Ovary (tissue), 9 donors: Measurements from ENCODE around the gene BMERB1. TPM values are rescaled to one million over a fixed set of nuclear protein-coding genes. Genes with fewer than 3 reads are reported as not detected.

Source experiments
- DNase-seq, 5 donors: peaks; one replicate each; pipeline ENCODE4 v3.0.0-alpha.2; 2019 to 2020
- H3K27ac ChIP-seq, 2 donors: fragments of 200-600 bp; one replicate each; pipeline versions ENCODE4 v1.5.1 to v1.8.0; 2019 to 2022
- H3K27me3 ChIP-seq: fragments of 200-600 bp; one replicate; pipeline ENCODE4 v1.8.0; 2022
- H3K36me3 ChIP-seq: fragments of 200-600 bp; sonication (generic); one replicate; pipeline ENCODE4 v1.5.1; 2019
- H3K4me1 ChIP-seq: one replicate; pipeline ENCODE4 v1.8.1; 2013; ENCODE audit warnings: mild to moderate bottlenecking, moderate library complexity; ENCODE audit not compliant: insufficient read depth
- H3K4me3 ChIP-seq: fragments of 200-600 bp; sonication (generic); one replicate; pipeline ENCODE4 v1.5.1; 2017
- H3K9me3 ChIP-seq, 2 donors: fragments of 200-600 bp in 1 of 2; sonication (generic) in 1 of 2; one replicate each; pipeline versions ENCODE4 v1.5.1 to v1.8.1; 2013 to 2019; ENCODE audit warnings: mild to moderate bottlenecking in 1 of 2, moderate library complexity in 1 of 2
- CTCF ChIP-seq, 3 donors: fragments of 450-650 bp in 2 of 3; fragments of 200-600 bp in 1 of 3; IDR thresholded peaks; one replicate each; pipeline versions ENCODE4 v1.5.1 to v1.8.0; 2016 to 2022; ENCODE audit warnings: antibody characterized with exemption in 3 of 3, mild to moderate bottlenecking in 1 of 3
- EP300 ChIP-seq: sonication (generic); formaldehyde crosslinking; IDR thresholded peaks from one replicate; pipeline ENCODE4 v1.6.1; 2017; ENCODE audit warnings: antibody characterized with exemption
- POLR2A ChIP-seq: fragments of 450-650 bp; IDR thresholded peaks from one replicate; pipeline ENCODE4 v1.6.1; 2017; ENCODE audit warnings: antibody characterized with exemption, mild to moderate bottlenecking, moderate library complexity
- WGBS, 3 donors: extraction: QIAGEN DNeasy Blood & Tissue Kit in 1 of 3; methylation state at CpG; one replicate each; pipeline versions ENCODE4 v1.1.5 to v1.1.7; 2013 to 2017; 5-methylcytosine and 5-hydroxymethylcytosine counted together
- intact Hi-C, 4 donors: fragments of 100-400 bp; cut with DNase I; formaldehyde crosslinking; loops; one replicate each; pipeline versions ENCODE4 v1.11.0 to v1.15.1; 2022 to 2023
- polyA plus RNA-seq, 2 donors: library from polyadenylated mRNA; stranded (reverse); fragments of 200-250 nt in 1 of 2; fragments of 350-450 nt in 1 of 2; fragmentation: Illumina TruSeq in 1 of 2; extraction: RNeasy Lipid Tissue Mini Kit (QIAGEN cat#74804) in 1 of 2; gene quantifications; one replicate each; pipeline ENCODE4 v1.2.3, GENCODE V29; 2013 to 2014
- total RNA-seq, 7 donors: library from RNA; depleted of rRNA in 2 of 7; stranded (reverse); fragments of >200 nt in 2 of 7; fragmentation: NEBNext Ultra II Directional in 3 of 7; extraction: Animal tissue kit (Norgen Biotek cat#: 25700) in 3 of 7; gene quantifications; one replicate each; pipeline versions ENCODE4 v1.1.0 to v1.2.4, GENCODE V29; 2016 to 2023
- donor health status: DM: no; HTN: no; CAD: no; lungs with moderate emphysema.
- donor health status: DM: no; HTN: no; CAD: no.
- donor health status: Bipolar disorder and iron deficiency.
- donor health status: DM: yes; HTN: yes; CAD: no.
- donor health status: DM: no; HTN: no; CAD: no.
- donor health status: DM: yes; HTN: yes; CAD: no.

Gene BMERB1
- total and polyA plus RNA-seq, 9 donors, result 22.6 to 77.5 (median 65.2) TPM

DNA sequence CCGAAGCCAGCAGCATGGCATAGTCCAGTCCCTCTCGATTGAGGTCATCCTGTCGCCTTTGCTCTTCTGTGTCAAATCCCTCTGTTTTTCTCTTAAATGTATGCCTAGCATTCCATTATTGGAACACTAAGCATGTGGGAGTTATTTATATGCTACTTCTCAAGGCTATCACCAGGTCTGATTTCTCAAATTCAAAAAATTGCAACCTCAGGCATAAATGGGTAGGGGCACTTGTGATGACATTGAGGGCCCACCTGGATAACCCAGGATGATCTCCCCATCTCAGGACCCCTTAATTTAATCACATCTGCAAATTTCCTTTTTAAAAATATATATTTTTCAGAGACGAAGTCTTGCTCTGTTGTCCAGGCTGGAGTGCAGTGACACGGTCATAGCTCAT, 95.7 kb downstream of the BMERB1 start:
- Histone ChIP-seq H3K4me1 (no peaks in the 10 kb centered on the region), H3K9me3 (no peaks in the 10 kb centered on the region), H3K27ac (no peak overlapping the region), H3K27me3 (no peaks in the 10 kb centered on the region), H3K4me3 (no peak overlapping the region), H3K36me3 (no peaks in the 10 kb centered on the region)
- DNase-seq, result no peak
- intact Hi-C loops, result no loop called here
- no peak for TF ChIP-seq POLR2A
- TF ChIP-seq EP300, result no peak
- no peak for TF ChIP-seq CTCF (IDR thresholded peaks at IDR 0.05)
- WGBS, 3 donors, result 84 to 93% (median 90%) methylated on average over 5 of the region's 5 CpGs

DNA sequence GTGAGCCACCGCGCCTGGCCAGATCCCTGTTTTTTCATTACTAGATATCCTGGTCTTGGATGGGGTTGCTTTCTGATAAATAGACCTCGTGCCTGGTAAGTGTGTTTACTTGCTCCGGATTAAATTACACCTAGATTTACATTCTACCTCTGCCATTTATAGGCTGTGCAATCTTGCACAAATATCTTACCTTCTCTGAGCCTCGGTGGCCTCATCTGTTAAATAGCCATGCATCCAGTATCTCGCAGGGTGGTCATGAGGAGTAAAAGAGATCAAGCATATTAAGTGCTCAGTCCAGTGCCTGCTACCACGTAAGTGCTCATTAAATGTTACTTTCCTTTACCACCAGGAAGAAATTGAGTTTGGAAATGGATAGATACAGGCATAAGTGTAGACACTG, 98.4 kb downstream of the BMERB1 start:
- Histone ChIP-seq H3K27ac (no peak overlapping the region), H3K4me3 (no peak overlapping the region), H3K9me3 (no peaks in the 10 kb centered on the region), H3K27me3 (no peaks in the 10 kb centered on the region), H3K36me3 (no peaks in the 10 kb centered on the region), H3K4me1 (no peaks in the 10 kb centered on the region)
- TF ChIP-seq CTCF (IDR thresholded peaks at IDR 0.05), result no peak
- TF ChIP-seq POLR2A, result no peak
- no peak for TF ChIP-seq EP300
- DNase-seq, result no peak
- 92 to 95% (median 94%) methylated on average over 7 of the region's 7 CpGs for WGBS, 3 donors
- intact Hi-C loops, result no loop called here

DNA sequence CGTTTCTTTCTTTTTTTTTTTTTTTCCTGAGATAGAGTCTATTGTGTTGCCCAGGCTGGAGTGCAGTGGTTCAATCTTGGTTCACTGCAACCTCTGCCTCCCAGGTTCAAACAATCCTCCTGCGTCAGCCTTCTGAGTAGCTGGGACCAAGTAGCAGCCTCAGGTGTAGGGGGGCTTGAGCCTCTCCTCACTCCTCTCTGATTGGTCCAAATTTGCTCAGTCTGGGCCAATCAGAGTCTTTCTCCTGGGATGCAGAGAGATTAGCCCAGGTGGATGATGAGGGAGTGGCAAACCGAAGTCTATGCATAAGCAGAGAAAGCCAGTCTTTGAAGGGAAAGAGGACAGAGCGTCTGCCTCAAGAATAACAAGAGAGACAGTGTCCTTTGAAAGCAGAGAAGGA, 99.0 kb downstream of the BMERB1 start:
- no peak for DNase-seq
- TF ChIP-seq EP300, result no peak
- no peak for TF ChIP-seq POLR2A
- Histone ChIP-seq H3K9me3 (no peaks in the 10 kb centered on the region), H3K4me1 (no peaks in the 10 kb centered on the region), H3K27me3 (no peaks in the 10 kb centered on the region), H3K36me3 (no peaks in the 10 kb centered on the region), H3K4me3 (no peak overlapping the region), H3K27ac (no peak overlapping the region)
- intact Hi-C loops, result no loop called here
- 83 to 92% (median 91%) methylated on average over 4 of the region's 4 CpGs for WGBS, 3 donors

DNA sequence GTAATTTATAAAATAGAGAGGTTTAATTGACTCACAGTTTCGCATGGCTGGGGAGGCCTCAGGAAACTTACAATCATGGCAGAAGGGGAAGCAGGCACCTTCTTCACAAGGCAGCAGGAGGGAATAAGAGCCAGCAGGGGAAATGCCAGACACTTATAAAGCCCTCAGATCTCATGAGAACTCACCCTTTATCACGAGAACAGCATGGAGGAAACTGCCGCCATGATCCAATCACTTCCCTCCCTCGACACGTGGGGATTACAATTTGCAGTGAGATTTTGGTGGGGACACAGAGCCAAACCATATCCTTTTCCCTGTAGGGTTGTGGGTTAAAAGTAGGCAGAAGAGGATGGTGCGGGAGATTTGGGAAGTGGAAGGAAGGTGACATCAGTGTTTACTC, 101.4 kb downstream of the BMERB1 start:
- 93 to 95% (median 94%) methylated on average over 6 of the region's 6 CpGs for WGBS, 3 donors
- intact Hi-C loops, result no loop called here
- Histone ChIP-seq H3K36me3 (no peaks in the 10 kb centered on the region), H3K9me3 (no peaks in the 10 kb centered on the region), H3K4me1 (no peaks in the 10 kb centered on the region), H3K27me3 (no peaks in the 10 kb centered on the region), H3K27ac (no peak overlapping the region), H3K4me3 (no peak overlapping the region)
- TF ChIP-seq CTCF (IDR thresholded peaks at IDR 0.05) (no peak), EP300 (no peak), POLR2A (no peak)
- no peak for DNase-seq

- intact Hi-C loops, result no loop called here
Measured at GRCh38 chr16:15536843-15537242, 102.5 kb downstream of the BMERB1 start.

More at GRCh38 chr16:15536843-15537242, 102.5 kb downstream of the BMERB1 start:
- Histone ChIP-seq H3K4me3 (no peak overlapping the region), H3K27me3 (no peaks in the 10 kb centered on the region), H3K4me1 (no peaks in the 10 kb centered on the region), H3K36me3 (no peaks in the 10 kb centered on the region), H3K9me3 (no peaks in the 10 kb centered on the region), H3K27ac (no peak overlapping the region)
- whole genome bisulfite sequencing, 3 donors, result 88 to 90% (median 89%) methylated on average over 7 of the region's 7 CpGs
- TF ChIP-seq POLR2A (no peak), EP300 (no peak), CTCF (IDR thresholded peaks at IDR 0.05) (no peak)
- DNase-seq, result no peak
